Keratinocyte (primary cell): ENCODE measurements around the gene DLX3.

Experiments used
- EZH2 ChIP-seq: IDR thresholded peaks from one replicate; pipeline ENCODE4 v1.6.1; 2012; ENCODE audit warnings: inconsistent platforms, mild to moderate bottlenecking, low read length, moderate library complexity
- TF ChIP-seq, protein P1 (sequence below), 3 experiments: IDR thresholded peaks in 1 of 3; conservative IDR thresholded peaks in 1 of 3; optimal IDR thresholded peaks in 1 of 3; 2 replicates in 2 of 3; 3 replicates in 1 of 3; pipeline versions ENCODE3 to v1.5.1; 2011; ENCODE audit warnings: low read length in 3 of 3, mild to moderate bottlenecking in 3 of 3, moderate library complexity in 2 of 3, control low read depth in 1 of 3, inconsistent platforms in 1 of 3; ENCODE audit not compliant: insufficient read depth in 2 of 3; ENCODE audit errors: extremely low read depth in 1 of 3

DNA sequence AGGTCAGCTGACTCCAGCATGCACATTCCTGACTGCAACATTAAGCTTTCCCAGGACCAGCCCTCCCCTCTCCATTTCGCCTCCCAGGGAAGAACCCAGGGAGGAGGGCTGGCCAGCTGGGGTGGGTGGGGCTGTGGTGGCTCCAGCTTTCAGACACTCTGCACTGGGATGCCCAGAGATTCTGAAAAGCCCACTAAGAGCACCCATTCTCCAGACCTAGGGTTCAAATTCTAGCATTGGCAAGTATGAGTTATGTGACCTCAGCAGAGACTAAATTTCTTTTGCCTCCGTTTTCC is 7.8 kb downstream of the DLX3 start:
- TF ChIP-seq, protein P1, sequence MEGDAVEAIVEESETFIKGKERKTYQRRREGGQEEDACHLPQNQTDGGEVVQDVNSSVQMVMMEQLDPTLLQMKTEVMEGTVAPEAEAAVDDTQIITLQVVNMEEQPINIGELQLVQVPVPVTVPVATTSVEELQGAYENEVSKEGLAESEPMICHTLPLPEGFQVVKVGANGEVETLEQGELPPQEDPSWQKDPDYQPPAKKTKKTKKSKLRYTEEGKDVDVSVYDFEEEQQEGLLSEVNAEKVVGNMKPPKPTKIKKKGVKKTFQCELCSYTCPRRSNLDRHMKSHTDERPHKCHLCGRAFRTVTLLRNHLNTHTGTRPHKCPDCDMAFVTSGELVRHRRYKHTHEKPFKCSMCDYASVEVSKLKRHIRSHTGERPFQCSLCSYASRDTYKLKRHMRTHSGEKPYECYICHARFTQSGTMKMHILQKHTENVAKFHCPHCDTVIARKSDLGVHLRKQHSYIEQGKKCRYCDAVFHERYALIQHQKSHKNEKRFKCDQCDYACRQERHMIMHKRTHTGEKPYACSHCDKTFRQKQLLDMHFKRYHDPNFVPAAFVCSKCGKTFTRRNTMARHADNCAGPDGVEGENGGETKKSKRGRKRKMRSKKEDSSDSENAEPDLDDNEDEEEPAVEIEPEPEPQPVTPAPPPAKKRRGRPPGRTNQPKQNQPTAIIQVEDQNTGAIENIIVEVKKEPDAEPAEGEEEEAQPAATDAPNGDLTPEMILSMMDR (optimal IDR thresholded peaks at IDR 0.05 in 1 of 3, IDR thresholded peaks at IDR 0.05 in 1 of 3, conservative IDR thresholded peaks at IDR 0.05 in 1 of 3; ENCODE audit: extremely low read depth in 1 of 3, insufficient read depth in 2 of 3, low read length in 3 of 3): no peak
- TF ChIP-seq EZH2: no peak
